Neutrophil (primary cell): Measurements from ENCODE around the gene PPFIBP2.

Source experiments
- H3K27ac ChIP-seq: fragments of 200-600 bp; sonication (generic); 2 replicates; pipeline ENCODE4 v1.5.1; 2016; ENCODE audit warnings: mild to moderate bottlenecking, moderate library complexity
- H3K27me3 ChIP-seq: fragments of 200-600 bp; sonication (generic); 2 replicates; pipeline ENCODE4 v1.6.0; 2016; ENCODE audit warnings: mild to moderate bottlenecking
- H3K36me3 ChIP-seq: fragments of 200-600 bp; sonication (generic); 2 replicates; pipeline ENCODE4 v1.5.1; 2017
- H3K4me1 ChIP-seq, 2 experiments: fragments of 200-600 bp in 1 of 2; sonication (generic) in 1 of 2; 1 replicate in 1 of 2; 2 replicates in 1 of 2; pipeline versions ENCODE4 v1.5.1 to v1.6.1; 2013 to 2016; ENCODE audit warnings: low read depth in 1 of 2, low read length in 1 of 2, mild to moderate bottlenecking in 1 of 2, moderate library complexity in 1 of 2; ENCODE audit not compliant: control insufficient read depth in 1 of 2, insufficient read depth in 1 of 2
- H3K4me3 ChIP-seq, 2 experiments: fragments of 200-600 bp in 1 of 2; sonication (generic) in 1 of 2; 1 replicate in 1 of 2; 2 replicates in 1 of 2; pipeline ENCODE4 v1.5.1; 2013 to 2016; ENCODE audit warnings: low read depth in 1 of 2, low read length in 1 of 2, mild to moderate bottlenecking in 1 of 2, moderate library complexity in 1 of 2
- H3K9me3 ChIP-seq: fragments of 200-600 bp; sonication (generic); 2 replicates; pipeline ENCODE4 v1.5.1; 2016
- CTCF ChIP-seq: fragments of 200-600 bp; sonication (generic); IDR thresholded peaks from 2 replicates; pipeline ENCODE4 v1.5.1; 2016; ENCODE audit warnings: antibody characterized with exemption

Gene PPFIBP2

GRCh38 chr11:7578276-7578955, 64.6 kb downstream of the PPFIBP2 start:
- peak overlapping the region in 1 of 2 experiments; percentile 6 for H3K4me3 ChIP-seq

GRCh38 chr11:7579361-7579791, 65.6 kb downstream of the PPFIBP2 start:
- H3K27me3 ChIP-seq = peaks cover 62% of the 10 kb centered on the region
- no peaks in the 10 kb centered on the region for H3K36me3 ChIP-seq
- no peak overlapping the region for H3K27ac ChIP-seq
- H3K4me1 ChIP-seq = peaks cover 0 to 41% of the 10 kb centered on the region in 2 experiments
- no peaks in the 10 kb centered on the region for H3K9me3 ChIP-seq
- TF ChIP-seq CTCF = no peak
- H3K4me3 ChIP-seq = no peak overlapping the region

More at GRCh38 chr11:7578276-7578955, 64.6 kb downstream of the PPFIBP2 start:
- Histone ChIP-seq H3K36me3 (no peaks in the 10 kb centered on the region), H3K27me3 (peaks cover 62% of the 10 kb centered on the region), H3K4me1 (peaks cover 0 to 43% of the 10 kb centered on the region in 2 experiments), H3K9me3 (no peaks in the 10 kb centered on the region), H3K27ac (peak overlapping the region; percentile 68)
- no peak for TF ChIP-seq CTCF

DNA sequence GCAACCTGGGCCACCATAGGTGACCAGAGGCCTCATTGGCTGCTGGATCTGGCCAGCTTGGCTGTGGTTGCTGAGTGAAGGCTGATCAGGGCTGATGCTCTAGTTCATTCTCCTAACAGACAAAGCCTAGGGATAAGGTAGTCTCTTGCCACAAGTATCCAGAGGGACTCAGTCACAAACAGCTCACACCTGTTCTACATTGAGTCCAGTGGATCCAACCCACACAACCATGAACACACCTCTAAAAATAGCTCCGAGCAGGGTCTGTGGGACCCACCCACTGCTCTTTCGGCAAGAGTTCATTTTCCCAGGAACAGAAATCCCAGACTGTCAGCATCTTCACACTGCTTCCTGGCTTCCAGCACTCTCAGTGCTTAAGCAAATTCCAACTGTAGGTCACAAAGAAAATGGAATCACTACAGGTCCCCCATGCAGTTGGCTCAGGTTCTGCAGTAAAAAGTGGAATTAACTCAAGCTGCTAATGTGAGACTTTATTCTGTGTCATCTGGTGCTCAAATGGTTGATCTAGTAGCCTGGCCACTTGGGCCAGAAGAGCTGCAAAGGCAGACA, 67.3 kb downstream of the PPFIBP2 start:
- H3K9me3 ChIP-seq = no peaks in the 10 kb centered on the region
- TF ChIP-seq CTCF = no peak

GRCh38 chr11:7582338-7582985, 68.7 kb downstream of the PPFIBP2 start:
- H3K36me3 ChIP-seq = no peaks in the 10 kb centered on the region
- no peak overlapping the region for H3K4me3 ChIP-seq
- no peak overlapping the region for H3K27ac ChIP-seq
- peaks cover 43% of the 10 kb centered on the region for H3K27me3 ChIP-seq
- TF ChIP-seq CTCF = no peak
- no peaks in the 10 kb centered on the region for H3K9me3 ChIP-seq
- peaks cover 0 to 37% of the 10 kb centered on the region in 2 experiments for H3K4me1 ChIP-seq

More for the DNA sequence above, 67.3 kb downstream of the PPFIBP2 start:
- H3K27ac ChIP-seq = peak overlapping the region; percentile 17
- H3K4me3 ChIP-seq = no peak overlapping the region
- H3K36me3 ChIP-seq = no peaks in the 10 kb centered on the region
- H3K4me1 ChIP-seq = peaks cover 0 to 41% of the 10 kb centered on the region in 2 experiments
- H3K27me3 ChIP-seq = peaks cover 57% of the 10 kb centered on the region

- Histone ChIP-seq H3K36me3 (no peaks in the 10 kb centered on the region), H3K9me3 (no peaks in the 10 kb centered on the region), H3K4me3 (no peak overlapping the region), H3K27ac (no peak overlapping the region), H3K27me3 (peaks cover 41% of the 10 kb centered on the region), H3K4me1 (peaks cover 0 to 29% of the 10 kb centered on the region in 2 experiments)
- no peak for TF ChIP-seq CTCF
Observed at GRCh38 chr11:7583248-7583647, 69.4 kb downstream of the PPFIBP2 start.
